ENCODE results near the gene PLSCR2. TPM values are rescaled to one million over a fixed set of nuclear protein-coding genes. Genes with fewer than 3 reads are reported as not detected.

PLSCR2 gene
- total and polyA plus RNA-seq, 2 donors from 2014 or later: 1.4 TPM; not detected in 1

- Histone ChIP-seq H3K4me3 (ENCODE audit: low read length in 3 of 3) (no peak overlapping the region), H3K36me3 (ENCODE audit: control insufficient read depth in 2 of 3, insufficient read depth in 3 of 3, low read length in 3 of 3) (no peaks in the 10 kb centered on the region), H3K27ac (ENCODE audit: low read depth in 2 of 2, low read length in 2 of 2) (no peak overlapping the region), H3K9me3 (ENCODE audit: control insufficient read depth in 2 of 3, insufficient read depth in 1 of 3, low read length in 3 of 3) (no peaks in the 10 kb centered on the region), H3K27me3 (ENCODE audit: control insufficient read depth, insufficient read depth, low read length) (no peaks in the 10 kb centered on the region), H3K9ac (ENCODE audit: low read length in 3 of 3) (no peak overlapping the region), H3K4me1 (ENCODE audit: control insufficient read depth in 2 of 3, insufficient read depth in 2 of 3, low read depth in 1 of 3, low read length in 3 of 3) (no peaks in the 10 kb centered on the region)
- DNase-seq: no peak
- no peak for TF ChIP-seq CTCF (IDR thresholded peaks at IDR 0.05; ENCODE audit: borderline replicate concordance, extremely low read depth, insufficient read depth)
- no peak for FAIRE-seq
- intact Hi-C loops (cut with DNase I): no loop called here
Observed at GRCh38 chr3:146496726-146497125, 27.4 kb upstream of the PLSCR2 start.

GRCh38 chr3:146496251-146496650, 26.9 kb upstream of the PLSCR2 start:
- FAIRE-seq: no peak
- no peaks in the 10 kb centered on the region for H3K27me3 ChIP-seq (ENCODE audit: control insufficient read depth, insufficient read depth, low read length)
- no peak for TF ChIP-seq CTCF (IDR thresholded peaks at IDR 0.05; ENCODE audit: borderline replicate concordance, extremely low read depth, insufficient read depth)
- no peak overlapping the region for H3K9ac ChIP-seq (ENCODE audit: low read length in 3 of 3)
- H3K27ac ChIP-seq (ENCODE audit: low read depth in 2 of 2, low read length in 2 of 2): no peak overlapping the region
- DNase-seq: no peak
- intact Hi-C loops (cut with DNase I): no loop called here
- H3K4me1 ChIP-seq (ENCODE audit: control insufficient read depth in 2 of 3, insufficient read depth in 2 of 3, low read depth in 1 of 3, low read length in 3 of 3): no peaks in the 10 kb centered on the region
- H3K9me3 ChIP-seq (ENCODE audit: control insufficient read depth in 2 of 3, insufficient read depth in 1 of 3, low read length in 3 of 3): no peaks in the 10 kb centered on the region
- H3K4me3 ChIP-seq (ENCODE audit: low read length in 3 of 3): no peak overlapping the region
- no peaks in the 10 kb centered on the region for H3K36me3 ChIP-seq (ENCODE audit: control insufficient read depth in 2 of 3, insufficient read depth in 3 of 3, low read length in 3 of 3)

GRCh38 chr3:146493761-146494160, 24.4 kb upstream of the PLSCR2 start:
- DNase-seq: no peak
- FAIRE-seq: no peak

More at GRCh38 chr3:146493761-146494160, 24.4 kb upstream of the PLSCR2 start:
- H3K4me3 ChIP-seq (ENCODE audit: low read length in 3 of 3): no peak overlapping the region
- H3K9ac ChIP-seq (ENCODE audit: low read length in 3 of 3): no peak overlapping the region
- H3K27ac ChIP-seq (ENCODE audit: low read depth in 2 of 2, low read length in 2 of 2): no peak overlapping the region
- intact Hi-C loops (cut with DNase I): no loop called here
- no peaks in the 10 kb centered on the region for H3K36me3 ChIP-seq (ENCODE audit: control insufficient read depth in 2 of 3, insufficient read depth in 3 of 3, low read length in 3 of 3)
- TF ChIP-seq CTCF (IDR thresholded peaks at IDR 0.05; ENCODE audit: borderline replicate concordance, extremely low read depth, insufficient read depth): no peak
- H3K4me1 ChIP-seq (ENCODE audit: control insufficient read depth in 2 of 3, insufficient read depth in 2 of 3, low read depth in 1 of 3, low read length in 3 of 3): no peaks in the 10 kb centered on the region
- peaks cover 0 to 12% (median 0%) of the 10 kb centered on the region in 3 donors for H3K9me3 ChIP-seq (ENCODE audit: control insufficient read depth in 2 of 3, insufficient read depth in 1 of 3, low read length in 3 of 3)
- no peaks in the 10 kb centered on the region for H3K27me3 ChIP-seq (ENCODE audit: control insufficient read depth, insufficient read depth, low read length)
